BE2C (cell line): ENCODE data around the gene PNPLA6.
A peak's percentile ranks its signal among the peaks of the same experiment; 100 is the strongest.

Experiments
- DNase-seq: peaks from one replicate; pipeline ENCODE4 v3.0.0-alpha.2; 2020
- H3K27me3 ChIP-seq: fragments of 250-450 bp; sonication (Bioruptor Pico); 2 replicates; pipeline ENCODE4 v1.5.1; 2020; ENCODE audit warnings: mild to moderate bottlenecking
- H3K36me3 ChIP-seq: fragments of 250-450 bp; sonication (Bioruptor Pico); 2 replicates; pipeline ENCODE4 v1.5.1; 2020; ENCODE audit warnings: mild to moderate bottlenecking
- H3K4me1 ChIP-seq: fragments of 250-450 bp; sonication (Bioruptor Pico); 2 replicates; pipeline ENCODE4 v1.5.1; 2020
- H3K4me3 ChIP-seq: 2 replicates; pipeline ENCODE4 v1.5.1; 2011; ENCODE audit warnings: low read depth, low read length
- H3K9me3 ChIP-seq: fragments of 250-450 bp; sonication (Bioruptor Pico); 2 replicates; pipeline ENCODE4 v1.5.1; 2020
- CTCF ChIP-seq: IDR thresholded peaks from 2 replicates; pipeline ENCODE4 v1.5.1; 2012; ENCODE audit warnings: mild to moderate bottlenecking, low read depth, low read length

PNPLA6 gene

GRCh38 chr19:7505288-7505681 is 30.2 kb upstream of the PNPLA6 start:
- peak overlapping the region; percentile 50 for H3K4me3 ChIP-seq
- TF ChIP-seq CTCF = no peak
- no peak for DNase-seq

GRCh38 chr19:7505682-7506384 is 29.7 kb upstream of the PNPLA6 start:
- H3K9me3 ChIP-seq = no peaks in the 10 kb centered on the region
- peak overlapping the region; percentile 50 for H3K4me3 ChIP-seq
- peaks cover 14% of the 10 kb centered on the region for H3K4me1 ChIP-seq
- H3K36me3 ChIP-seq = no peaks in the 10 kb centered on the region
- no peak for DNase-seq
- no peak for TF ChIP-seq CTCF
- no peaks in the 10 kb centered on the region for H3K27me3 ChIP-seq

More at GRCh38 chr19:7505288-7505681, 30.2 kb upstream of the PNPLA6 start:
- Histone ChIP-seq H3K27me3 (no peaks in the 10 kb centered on the region), H3K9me3 (no peaks in the 10 kb centered on the region), H3K36me3 (no peaks in the 10 kb centered on the region), H3K4me1 (peaks cover 14% of the 10 kb centered on the region)

- Histone ChIP-seq H3K36me3 (no peaks in the 10 kb centered on the region), H3K4me1 (peaks cover 14% of the 10 kb centered on the region), H3K4me3 (peak overlapping the region; percentile 32), H3K27me3 (no peaks in the 10 kb centered on the region), H3K9me3 (no peaks in the 10 kb centered on the region)
- no peak for TF ChIP-seq CTCF
- DNase-seq = peak; percentile 98
Measured at GRCh38 chr19:7506385-7507328, 28.9 kb upstream of the PNPLA6 start.

- peak; percentile 96 for DNase-seq
Measured at GRCh38 chr19:7507884-7508283, 27.6 kb upstream of the PNPLA6 start.

GRCh38 chr19:7509625-7510024 is 25.9 kb upstream of the PNPLA6 start:
- no peaks in the 10 kb centered on the region for H3K27me3 ChIP-seq
- H3K4me1 ChIP-seq = peaks cover 21% of the 10 kb centered on the region
- no peak for TF ChIP-seq CTCF
- H3K4me3 ChIP-seq = no peak overlapping the region
- DNase-seq = no peak
- H3K9me3 ChIP-seq = no peaks in the 10 kb centered on the region
- H3K36me3 ChIP-seq = no peaks in the 10 kb centered on the region

More at GRCh38 chr19:7507884-7508283, 27.6 kb upstream of the PNPLA6 start:
- Histone ChIP-seq H3K4me3 (no peak overlapping the region), H3K36me3 (no peaks in the 10 kb centered on the region), H3K27me3 (no peaks in the 10 kb centered on the region), H3K4me1 (peaks cover 14% of the 10 kb centered on the region), H3K9me3 (no peaks in the 10 kb centered on the region)
- no peak for TF ChIP-seq CTCF
